Measurements from ENCODE around the gene FAM216B. TPM values are rescaled to one million over a fixed set of nuclear protein-coding genes. Genes with fewer than 3 reads are reported as not detected.

Gene FAM216B
- total and polyA plus RNA-seq, 2 of the 8 experiments (the other 6 are each of a cell fraction or from before 2014, with no cell fraction given) = not detected

DNA sequence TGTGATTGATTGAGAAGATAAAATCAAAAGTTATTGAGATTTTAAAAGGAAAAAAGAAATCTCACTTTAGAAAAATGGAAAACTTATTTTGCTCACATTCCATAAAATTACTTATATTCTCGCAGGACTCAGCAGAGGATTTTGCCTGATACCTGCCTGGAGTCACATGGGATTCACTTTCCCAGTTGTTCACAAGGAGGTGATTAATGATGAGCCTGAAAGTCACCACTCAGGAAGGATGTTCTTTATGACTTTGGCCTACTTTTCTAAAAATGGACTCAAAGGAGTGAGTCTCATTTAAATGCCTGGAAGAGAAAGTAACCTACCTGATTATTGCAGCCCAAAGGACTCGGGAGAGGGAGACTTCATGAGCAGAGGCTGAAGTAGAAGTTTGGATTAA lies 34.5 kb upstream of the FAM216B start:
- Histone ChIP-seq H3K79me2 (ENCODE audit: control insufficient read depth in 1 of 2, insufficient read depth in 2 of 2, low read length in 2 of 2) (no peaks in the 10 kb centered on the region), H3K27ac (ENCODE audit: low read depth, low read length) (no peak overlapping the region), H3K4me2 (ENCODE audit: insufficient read depth in 1 of 2, low read depth in 2 of 2, low read length in 2 of 2) (no peak overlapping the region), H3K18ac (ENCODE audit: extremely low read depth, low read length) (no peak overlapping the region), H4K8ac (ENCODE audit: extremely low read depth, insufficient read depth, low read length) (no peak overlapping the region), H3K23me2 (ENCODE audit: low read depth, low read length) (no peaks in the 10 kb centered on the region), H2BK20ac (ENCODE audit: low read length) (no peak overlapping the region), H4K20me1 (replicated peaks in 1 of 2; ENCODE audit: control insufficient read depth in 1 of 2, insufficient read depth in 2 of 2, low read length in 2 of 2) (no peaks in the 10 kb centered on the region), H3K9me3 (ENCODE audit: insufficient read depth in 2 of 2, low read depth in 1 of 2, low read length in 1 of 2) (no peaks in the 10 kb centered on the region), H3K56ac (replicated peaks; ENCODE audit: insufficient read length, low read depth, low read length) (no peak overlapping the region), H2BK12ac (ENCODE audit: low read depth, low read length) (no peak overlapping the region), H3K79me1 (ENCODE audit: low read depth, low read length) (no peaks in the 10 kb centered on the region), H3K14ac (ENCODE audit: insufficient read length) (no peak overlapping the region), H4K5ac (ENCODE audit: insufficient read length, low read depth, low read length) (no peak overlapping the region), H2BK5ac (ENCODE audit: low read depth, low read length) (no peak overlapping the region), H2BK15ac (ENCODE audit: low read length) (no peak overlapping the region), H3K9ac (replicated peaks in 1 of 4; ENCODE audit: extremely low read depth in 1 of 4, low read depth in 3 of 4, low read length in 3 of 4) (no peak overlapping the region), H3K36me3 (ENCODE audit: control insufficient read depth in 2 of 4, insufficient read depth in 4 of 4, low read length in 3 of 4) (no peaks in the 10 kb centered on the region), H2AFZ (ENCODE audit: low read length) (no peak overlapping the region), H3K23ac (ENCODE audit: insufficient read length) (no peak overlapping the region), H3K4me3 (ENCODE audit: extremely low read depth in 1 of 4, insufficient read depth in 2 of 4, low read depth in 3 of 4, low read length in 4 of 4) (no peak overlapping the region), H2BK120ac (replicated peaks; ENCODE audit: low read depth, low read length) (no peak overlapping the region), H3K4ac (replicated peaks; ENCODE audit: insufficient read length, low read depth, low read length) (no peak overlapping the region), H4K91ac (replicated peaks; ENCODE audit: insufficient read length, low read length) (no peak overlapping the region), H2AK5ac (ENCODE audit: low read depth, low read length) (no peak overlapping the region), H3K27me3 (replicated peaks in 1 of 4; ENCODE audit: control insufficient read depth in 3 of 4, extremely low read depth in 1 of 4, insufficient read depth in 3 of 4, low read length in 3 of 4) (no peaks in the 10 kb centered on the region), H3K4me1 (replicated peaks in 1 of 4; ENCODE audit: control insufficient read depth in 3 of 4, insufficient read depth in 4 of 4, low read length in 3 of 4) (peaks cover 0 to 3% (median 0%) of the 10 kb centered on the region in 4 experiments; a peak in 1 of 7 replicates)
- FAIRE-seq (no peak), DNase-seq (ENCODE audit: low read depth in 1 of 2, low spot score in 2 of 2) (no peak)
- CTCF ChIA-PET (ENCODE audit: partially characterized antibody) = no interaction called here
- POLR2A ChIA-PET (ENCODE audit: partially characterized antibody) = no interaction called here
- 90% methylated on average over 2 of the region's 2 CpGs; no CpG with 5 or more reads in 1 of the 2 experiments for WGBS, 2 experiments (ENCODE audit: extremely low coverage in 1 of 2, insufficient coverage in 1 of 2, insufficient read length in 1 of 2, insufficient replicate concordance in 2 of 2, low coverage in 1 of 2, low lambda C conversion rate in 2 of 2, missing lambda C conversion rate in 1 of 2)
- TF ChIP-seq, protein P1, sequence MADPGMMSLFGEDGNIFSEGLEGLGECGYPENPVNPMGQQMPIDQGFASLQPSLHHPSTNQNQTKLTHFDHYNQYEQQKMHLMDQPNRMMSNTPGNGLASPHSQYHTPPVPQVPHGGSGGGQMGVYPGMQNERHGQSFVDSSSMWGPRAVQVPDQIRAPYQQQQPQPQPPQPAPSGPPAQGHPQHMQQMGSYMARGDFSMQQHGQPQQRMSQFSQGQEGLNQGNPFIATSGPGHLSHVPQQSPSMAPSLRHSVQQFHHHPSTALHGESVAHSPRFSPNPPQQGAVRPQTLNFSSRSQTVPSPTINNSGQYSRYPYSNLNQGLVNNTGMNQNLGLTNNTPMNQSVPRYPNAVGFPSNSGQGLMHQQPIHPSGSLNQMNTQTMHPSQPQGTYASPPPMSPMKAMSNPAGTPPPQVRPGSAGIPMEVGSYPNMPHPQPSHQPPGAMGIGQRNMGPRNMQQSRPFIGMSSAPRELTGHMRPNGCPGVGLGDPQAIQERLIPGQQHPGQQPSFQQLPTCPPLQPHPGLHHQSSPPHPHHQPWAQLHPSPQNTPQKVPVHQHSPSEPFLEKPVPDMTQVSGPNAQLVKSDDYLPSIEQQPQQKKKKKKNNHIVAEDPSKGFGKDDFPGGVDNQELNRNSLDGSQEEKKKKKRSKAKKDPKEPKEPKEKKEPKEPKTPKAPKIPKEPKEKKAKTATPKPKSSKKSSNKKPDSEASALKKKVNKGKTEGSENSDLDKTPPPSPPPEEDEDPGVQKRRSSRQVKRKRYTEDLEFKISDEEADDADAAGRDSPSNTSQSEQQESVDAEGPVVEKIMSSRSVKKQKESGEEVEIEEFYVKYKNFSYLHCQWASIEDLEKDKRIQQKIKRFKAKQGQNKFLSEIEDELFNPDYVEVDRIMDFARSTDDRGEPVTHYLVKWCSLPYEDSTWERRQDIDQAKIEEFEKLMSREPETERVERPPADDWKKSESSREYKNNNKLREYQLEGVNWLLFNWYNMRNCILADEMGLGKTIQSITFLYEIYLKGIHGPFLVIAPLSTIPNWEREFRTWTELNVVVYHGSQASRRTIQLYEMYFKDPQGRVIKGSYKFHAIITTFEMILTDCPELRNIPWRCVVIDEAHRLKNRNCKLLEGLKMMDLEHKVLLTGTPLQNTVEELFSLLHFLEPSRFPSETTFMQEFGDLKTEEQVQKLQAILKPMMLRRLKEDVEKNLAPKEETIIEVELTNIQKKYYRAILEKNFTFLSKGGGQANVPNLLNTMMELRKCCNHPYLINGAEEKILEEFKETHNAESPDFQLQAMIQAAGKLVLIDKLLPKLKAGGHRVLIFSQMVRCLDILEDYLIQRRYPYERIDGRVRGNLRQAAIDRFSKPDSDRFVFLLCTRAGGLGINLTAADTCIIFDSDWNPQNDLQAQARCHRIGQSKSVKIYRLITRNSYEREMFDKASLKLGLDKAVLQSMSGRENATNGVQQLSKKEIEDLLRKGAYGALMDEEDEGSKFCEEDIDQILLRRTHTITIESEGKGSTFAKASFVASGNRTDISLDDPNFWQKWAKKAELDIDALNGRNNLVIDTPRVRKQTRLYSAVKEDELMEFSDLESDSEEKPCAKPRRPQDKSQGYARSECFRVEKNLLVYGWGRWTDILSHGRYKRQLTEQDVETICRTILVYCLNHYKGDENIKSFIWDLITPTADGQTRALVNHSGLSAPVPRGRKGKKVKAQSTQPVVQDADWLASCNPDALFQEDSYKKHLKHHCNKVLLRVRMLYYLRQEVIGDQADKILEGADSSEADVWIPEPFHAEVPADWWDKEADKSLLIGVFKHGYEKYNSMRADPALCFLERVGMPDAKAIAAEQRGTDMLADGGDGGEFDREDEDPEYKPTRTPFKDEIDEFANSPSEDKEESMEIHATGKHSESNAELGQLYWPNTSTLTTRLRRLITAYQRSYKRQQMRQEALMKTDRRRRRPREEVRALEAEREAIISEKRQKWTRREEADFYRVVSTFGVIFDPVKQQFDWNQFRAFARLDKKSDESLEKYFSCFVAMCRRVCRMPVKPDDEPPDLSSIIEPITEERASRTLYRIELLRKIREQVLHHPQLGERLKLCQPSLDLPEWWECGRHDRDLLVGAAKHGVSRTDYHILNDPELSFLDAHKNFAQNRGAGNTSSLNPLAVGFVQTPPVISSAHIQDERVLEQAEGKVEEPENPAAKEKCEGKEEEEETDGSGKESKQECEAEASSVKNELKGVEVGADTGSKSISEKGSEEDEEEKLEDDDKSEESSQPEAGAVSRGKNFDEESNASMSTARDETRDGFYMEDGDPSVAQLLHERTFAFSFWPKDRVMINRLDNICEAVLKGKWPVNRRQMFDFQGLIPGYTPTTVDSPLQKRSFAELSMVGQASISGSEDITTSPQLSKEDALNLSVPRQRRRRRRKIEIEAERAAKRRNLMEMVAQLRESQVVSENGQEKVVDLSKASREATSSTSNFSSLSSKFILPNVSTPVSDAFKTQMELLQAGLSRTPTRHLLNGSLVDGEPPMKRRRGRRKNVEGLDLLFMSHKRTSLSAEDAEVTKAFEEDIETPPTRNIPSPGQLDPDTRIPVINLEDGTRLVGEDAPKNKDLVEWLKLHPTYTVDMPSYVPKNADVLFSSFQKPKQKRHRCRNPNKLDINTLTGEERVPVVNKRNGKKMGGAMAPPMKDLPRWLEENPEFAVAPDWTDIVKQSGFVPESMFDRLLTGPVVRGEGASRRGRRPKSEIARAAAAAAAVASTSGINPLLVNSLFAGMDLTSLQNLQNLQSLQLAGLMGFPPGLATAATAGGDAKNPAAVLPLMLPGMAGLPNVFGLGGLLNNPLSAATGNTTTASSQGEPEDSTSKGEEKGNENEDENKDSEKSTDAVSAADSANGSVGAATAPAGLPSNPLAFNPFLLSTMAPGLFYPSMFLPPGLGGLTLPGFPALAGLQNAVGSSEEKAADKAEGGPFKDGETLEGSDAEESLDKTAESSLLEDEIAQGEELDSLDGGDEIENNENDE (IDR thresholded peaks at IDR 0.05; ENCODE audit: insufficient replicate concordance, low read length) = no peak
